Globus pallidus (tissue), 1 donor: ENCODE data around the gene RASD1.

Source experiments
- DNase-seq: peaks from one replicate; pipeline ENCODE4 v3.0.0-alpha.2; 2015; ENCODE audit warnings: low spot score

RASD1 gene

DNA sequence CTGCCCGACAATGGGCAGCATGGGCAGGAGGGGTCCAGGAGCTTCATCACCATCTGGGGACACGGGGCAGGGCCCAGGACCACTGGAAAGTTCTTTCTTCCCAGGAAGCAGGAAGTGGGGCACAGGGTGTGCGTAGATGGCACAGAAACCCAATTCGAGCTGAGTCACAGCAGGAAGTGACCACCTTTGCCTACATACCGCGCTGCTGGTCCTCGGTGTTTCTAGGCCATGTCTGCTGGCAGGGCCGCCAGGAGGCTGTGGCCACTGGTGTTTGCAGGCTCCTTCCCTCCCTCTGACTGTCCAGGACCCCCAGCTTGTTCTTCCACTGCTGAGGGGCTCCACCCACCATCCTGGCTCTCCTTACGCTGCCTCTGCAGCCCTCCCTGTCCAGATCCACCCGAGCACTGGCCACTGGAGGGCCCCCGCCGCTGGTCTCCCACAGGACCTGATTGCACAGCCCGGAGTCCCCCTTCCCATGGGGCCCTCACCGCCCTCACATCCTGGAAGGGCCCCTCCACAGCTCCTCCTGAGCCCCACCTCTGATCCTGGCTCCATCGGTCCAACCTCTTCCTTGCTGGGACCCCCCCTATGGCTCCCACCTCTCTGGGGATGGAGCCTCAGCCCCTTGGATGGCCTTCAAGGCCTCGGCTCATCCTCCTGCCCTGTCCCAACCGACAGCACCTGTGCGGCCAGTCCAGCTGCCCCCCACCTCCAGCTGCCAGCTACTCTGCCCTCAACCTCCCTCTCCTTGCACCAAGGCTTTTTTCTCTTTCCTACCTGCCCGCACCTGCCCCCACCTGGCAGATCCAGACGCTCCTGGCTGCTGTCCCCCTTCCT, 14.5 kb upstream of the RASD1 start:
- no peak for DNase-seq

DNA sequence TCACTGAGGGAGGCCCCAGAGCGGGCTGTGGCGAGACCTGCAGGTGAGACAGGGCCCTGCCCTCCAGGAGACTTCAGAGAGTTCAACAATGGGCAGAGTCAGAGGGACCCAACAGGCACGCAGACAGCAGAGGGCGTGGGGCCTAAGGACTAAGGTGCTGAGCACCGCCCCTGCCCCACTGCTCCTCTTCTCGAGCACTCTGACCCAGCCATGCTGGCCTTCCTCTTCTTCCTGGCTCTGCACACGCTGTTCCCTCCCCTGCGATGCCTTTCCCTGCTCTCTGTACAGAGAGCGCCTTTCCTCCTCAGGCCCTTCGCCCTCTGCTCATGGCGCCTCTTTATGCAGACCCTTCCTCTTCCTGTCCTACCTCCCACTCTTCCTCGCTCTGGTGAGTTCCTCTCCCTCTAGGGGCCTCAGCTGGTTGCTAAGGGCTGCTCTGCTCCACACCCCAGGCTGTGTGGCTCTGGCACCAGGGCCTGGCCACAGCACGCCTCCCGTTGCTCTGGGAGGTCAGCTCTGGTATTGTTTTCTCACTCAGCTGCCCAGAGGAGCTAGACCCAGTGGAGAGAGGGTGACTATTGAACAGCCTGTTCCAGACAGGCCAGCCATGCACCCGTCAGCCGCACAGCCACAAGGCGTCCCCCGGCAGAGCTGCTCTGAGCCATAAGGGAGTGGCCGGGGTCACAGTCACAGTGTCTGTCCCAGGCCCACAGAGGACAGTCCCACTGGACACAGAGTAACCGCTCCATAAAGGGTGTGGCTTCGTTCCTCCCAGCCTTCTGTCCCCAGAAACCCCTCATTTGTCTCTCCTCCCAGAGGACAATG, 13.6 kb upstream of the RASD1 start:
- DNase-seq: no peak

DNA sequence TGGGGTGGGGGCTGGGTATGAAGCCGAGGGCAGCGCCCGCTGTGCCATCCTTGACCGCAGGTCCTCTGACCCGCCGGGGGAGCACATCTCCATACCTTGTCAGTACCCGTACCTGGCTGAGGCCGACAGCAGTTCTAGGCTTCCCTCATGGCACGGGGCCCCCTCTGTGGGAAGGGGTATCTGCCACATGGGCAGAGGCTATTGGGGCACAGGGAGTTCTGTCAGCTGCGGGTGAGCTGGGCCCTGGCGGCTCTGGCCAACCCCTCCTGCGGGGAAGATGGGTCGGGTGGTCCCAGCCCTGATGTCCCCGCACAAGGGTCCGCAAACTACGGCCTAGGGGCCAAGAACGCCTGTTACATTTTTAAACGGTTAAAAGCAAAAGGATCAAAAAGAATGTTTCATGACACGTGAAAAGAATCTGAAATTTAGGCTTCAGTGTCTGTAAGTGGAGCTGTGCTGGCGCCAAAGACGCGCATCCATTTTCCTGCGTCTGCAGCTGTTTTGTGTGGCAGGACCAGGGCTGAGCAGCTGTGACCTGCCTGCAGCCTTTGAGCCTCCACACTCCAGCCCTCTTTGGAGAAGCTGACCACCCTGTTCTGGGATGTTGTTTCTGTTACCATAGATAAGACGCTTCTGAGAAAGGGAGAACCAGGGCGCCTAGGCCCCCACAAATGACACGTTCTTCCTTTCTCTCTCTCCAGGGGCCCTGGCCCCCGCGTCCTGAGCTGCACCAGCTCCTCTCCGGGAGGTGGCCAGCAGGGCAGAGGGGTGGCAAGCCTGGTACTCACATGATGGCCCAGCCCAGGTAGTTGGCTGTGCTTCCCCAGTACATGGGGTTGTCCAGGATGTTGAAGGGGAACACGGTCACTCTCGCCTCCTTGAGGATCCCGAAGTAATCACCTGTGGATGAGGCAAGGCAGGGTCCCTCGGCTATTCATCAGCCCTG, 12.7 kb upstream of the RASD1 start:
- DNase-seq: no peak

DNA sequence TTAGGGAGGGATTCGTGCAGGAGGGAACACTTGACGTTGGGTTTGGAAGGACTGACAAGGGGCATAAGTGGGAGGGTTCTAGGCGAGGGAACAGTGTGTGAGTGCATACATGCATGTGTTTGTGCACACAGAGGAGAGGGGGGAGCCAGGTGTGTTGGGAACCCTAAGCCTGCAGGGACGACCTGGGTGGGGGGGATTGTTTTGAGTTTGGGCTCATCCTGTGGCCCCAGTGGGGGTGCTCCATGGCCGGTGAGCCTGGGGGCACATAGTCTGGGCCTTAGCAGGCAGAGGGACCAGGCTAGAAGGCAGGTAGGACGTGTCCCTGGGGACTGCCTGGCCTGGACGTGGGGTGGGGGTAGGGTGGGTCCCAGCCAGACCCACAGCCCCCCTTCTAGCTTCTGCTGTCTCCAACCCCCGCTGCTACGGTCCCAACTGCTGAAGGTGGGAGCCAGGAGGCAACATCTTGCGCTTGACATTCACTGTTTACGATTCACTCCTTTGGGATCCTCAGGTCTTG, 11.9 kb upstream of the RASD1 start:
- DNase-seq: no peak

DNA sequence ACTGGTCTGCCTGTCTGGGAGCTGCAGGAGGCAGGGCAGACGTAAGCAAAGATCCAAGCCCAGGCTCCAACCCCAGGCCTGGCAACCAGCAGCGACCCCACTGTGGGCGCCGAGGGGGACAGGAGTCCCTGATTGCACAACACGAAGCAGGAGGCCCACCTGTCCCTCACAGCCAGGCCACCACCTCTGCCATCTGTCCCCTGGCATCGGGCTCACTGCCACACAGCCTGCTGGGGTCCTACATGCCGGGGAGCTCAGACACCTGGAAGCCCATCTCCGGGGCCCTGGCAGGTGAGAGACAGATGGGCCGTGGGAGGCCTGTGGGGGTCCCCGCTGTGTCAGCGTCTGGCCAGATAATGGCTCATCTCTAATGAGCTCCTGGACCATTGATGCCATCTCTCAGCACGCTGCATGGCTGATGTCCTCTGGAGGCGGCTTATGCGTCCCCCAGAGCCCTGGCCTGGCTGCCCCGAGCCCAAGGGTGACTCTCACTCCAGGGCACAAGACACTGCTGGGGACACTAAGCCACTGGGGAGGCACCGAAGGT, 11.3 kb upstream of the RASD1 start:
- DNase-seq: no peak

DNA sequence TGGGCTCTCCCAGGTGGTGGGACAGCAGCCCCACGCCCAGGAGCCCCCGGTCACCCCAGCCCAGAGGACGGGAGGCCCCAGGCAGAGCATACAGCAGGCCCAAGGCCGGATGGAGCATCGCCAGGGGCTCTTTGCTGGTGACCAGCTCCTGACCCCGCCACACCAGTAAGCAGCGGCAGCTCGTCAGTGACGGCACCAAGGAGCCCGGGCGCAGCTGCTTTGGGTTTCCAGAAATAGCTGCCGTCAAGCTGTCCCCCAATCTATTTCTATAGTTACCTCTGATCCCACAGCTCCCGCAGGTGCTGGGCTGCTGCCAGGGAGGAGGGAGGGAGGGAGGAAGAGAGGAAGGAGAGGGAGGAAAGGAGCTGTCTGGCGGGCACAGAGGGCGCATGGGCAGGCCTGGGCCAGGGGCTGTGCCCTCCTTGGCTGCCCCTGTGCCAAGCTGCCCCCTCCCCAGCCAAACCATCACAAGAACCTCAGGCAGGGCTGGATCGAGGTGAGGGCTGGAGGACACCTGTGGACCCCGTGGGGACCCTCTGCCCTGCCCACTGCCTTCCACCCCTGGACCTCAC, 10.8 kb upstream of the RASD1 start:
- peak; percentile 34 for DNase-seq

DNA sequence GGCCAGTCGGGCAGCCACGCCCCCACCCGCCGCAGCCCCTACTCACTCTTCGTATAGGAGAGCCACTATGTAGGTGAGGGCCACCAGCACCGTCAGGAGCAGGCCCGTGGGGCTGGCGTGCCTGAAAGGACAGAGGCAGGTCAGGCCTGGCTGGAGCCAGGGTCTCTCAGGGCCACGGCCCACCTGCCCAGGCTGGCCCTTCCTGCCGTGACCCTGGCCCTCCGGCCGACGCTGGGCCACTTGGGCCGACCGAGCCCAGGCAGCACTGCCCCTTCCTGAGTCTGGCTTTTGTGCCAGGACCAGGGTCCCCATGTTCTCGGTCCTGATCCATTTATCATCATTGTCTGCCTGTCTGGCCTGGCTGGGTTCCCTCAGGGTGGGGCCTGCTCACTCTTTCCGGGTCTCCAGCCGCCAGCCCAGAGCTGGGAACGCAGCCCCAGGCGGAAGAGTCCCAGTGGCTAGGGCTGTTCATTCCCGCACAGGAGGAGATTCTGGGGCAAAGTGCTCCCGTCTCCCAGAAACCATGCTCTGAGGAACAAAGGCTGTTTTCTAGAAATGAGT, 10.1 kb upstream of the RASD1 start:
- DNase-seq: peak; percentile 37

DNA sequence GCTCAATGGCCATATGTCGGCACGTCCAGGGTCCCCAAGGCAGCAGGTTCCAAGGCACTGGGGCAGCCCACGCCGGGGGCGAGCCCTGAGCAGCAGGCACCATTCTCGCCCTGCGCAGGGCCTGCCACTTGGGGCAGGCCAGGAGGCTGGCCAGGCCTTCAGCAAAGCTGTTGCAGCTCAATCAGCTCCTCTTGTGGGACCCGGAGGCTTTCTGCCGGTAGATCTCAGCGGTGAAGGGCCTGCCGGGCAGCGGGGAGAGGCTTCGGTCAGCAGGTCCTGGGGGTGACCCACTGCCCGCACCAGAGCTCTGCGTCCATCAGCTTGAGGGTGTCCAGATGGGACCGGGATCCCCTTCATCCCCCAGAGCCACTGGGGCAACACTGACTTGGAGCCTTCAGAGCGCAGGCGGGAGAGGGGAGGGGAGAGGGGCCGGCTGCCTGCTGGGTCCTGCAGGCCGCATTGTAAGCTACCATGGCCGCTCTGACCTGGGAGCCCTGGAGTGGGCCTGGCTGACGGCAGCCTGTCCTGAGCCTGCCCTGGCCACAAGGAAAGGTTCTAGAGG, 9.5 kb upstream of the RASD1 start:
- DNase-seq: no peak

DNA sequence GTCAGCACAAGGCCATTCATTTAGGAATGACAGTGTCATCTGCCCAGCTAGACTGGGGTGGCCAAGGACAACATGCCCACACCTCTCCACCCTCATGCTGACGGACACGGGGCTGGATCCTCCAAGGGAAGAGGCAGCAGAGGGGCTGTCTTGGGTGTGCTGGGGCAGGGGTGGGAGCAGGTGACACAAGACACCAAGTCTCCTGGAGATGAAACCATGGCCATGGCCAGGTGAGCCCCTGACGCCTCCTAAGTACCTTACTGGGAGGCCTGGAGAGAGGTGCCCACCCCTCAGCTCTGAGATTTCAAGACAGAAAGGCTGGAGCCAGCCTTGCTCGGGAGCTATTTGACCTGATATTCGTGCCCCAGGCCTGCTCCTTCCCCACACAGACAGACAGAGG, 9.0 kb upstream of the RASD1 start:
- no peak for DNase-seq

DNA sequence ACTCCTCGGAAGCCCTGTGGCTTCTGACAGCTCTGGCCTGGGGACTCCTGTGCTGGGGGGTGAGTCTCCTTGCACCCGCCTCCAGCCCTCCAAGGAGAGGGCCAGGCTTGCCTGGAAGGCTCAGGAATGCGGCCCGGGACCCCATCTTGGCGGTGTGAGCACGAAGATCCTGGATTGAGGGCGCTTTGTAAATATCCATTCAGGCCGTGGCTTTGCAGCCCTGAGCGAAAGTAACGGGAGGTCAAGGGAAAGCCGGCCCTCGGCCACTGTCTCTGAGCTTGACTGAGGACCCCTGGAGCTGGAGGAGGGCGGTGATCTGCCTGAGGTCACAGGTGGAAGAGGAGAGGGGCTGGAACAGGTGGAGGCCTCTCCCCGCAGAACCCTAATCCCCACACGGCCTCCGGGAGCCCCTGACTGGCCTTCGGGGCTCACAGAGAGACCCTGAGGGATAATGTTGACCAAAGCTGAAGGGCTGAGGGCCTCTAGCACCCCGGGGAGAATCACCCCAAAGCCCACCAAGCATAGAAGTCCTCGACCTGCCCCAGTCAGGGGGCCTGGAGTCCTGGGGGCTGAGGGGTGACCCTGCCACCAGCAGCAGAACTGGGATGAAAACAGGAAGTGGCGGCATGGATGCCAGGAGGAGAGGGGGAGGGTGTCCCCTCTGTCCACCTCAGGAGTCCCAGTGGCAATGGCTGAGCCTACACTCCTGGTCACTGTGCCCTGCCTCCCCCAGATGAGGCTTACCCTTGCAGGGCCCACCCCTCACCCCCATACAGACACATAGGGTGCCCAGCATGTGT, 8.3 kb upstream of the RASD1 start:
- DNase-seq: no peak

DNA sequence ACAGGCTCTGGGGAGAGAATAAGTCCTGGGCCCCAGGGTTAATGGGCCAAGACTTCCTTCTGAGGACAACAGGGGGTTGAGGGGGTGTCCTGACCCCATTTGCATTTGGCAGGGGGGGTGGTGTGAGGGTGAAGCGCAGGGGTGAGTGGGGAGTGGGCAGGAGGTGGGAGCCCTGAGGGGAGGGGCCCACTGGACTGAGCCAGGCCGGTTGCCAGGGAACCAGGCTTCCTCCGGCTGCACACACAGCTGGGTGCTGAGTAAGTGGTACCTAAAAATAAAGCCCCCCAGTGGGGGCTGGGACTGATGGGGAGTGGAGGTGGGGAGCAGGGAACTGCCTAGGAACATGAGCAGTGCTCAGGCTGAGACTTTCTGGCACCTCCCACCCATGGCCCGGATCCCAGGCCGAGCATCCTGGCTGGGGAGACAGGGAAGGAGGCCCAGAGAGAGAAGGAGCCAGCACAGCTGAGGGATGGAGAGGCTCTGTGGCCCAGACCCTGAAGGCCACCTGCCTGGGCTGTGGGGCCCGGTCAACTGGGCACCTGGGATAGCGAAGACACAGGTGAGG, 7.5 kb upstream of the RASD1 start:
- DNase-seq: peak; percentile 43

DNA sequence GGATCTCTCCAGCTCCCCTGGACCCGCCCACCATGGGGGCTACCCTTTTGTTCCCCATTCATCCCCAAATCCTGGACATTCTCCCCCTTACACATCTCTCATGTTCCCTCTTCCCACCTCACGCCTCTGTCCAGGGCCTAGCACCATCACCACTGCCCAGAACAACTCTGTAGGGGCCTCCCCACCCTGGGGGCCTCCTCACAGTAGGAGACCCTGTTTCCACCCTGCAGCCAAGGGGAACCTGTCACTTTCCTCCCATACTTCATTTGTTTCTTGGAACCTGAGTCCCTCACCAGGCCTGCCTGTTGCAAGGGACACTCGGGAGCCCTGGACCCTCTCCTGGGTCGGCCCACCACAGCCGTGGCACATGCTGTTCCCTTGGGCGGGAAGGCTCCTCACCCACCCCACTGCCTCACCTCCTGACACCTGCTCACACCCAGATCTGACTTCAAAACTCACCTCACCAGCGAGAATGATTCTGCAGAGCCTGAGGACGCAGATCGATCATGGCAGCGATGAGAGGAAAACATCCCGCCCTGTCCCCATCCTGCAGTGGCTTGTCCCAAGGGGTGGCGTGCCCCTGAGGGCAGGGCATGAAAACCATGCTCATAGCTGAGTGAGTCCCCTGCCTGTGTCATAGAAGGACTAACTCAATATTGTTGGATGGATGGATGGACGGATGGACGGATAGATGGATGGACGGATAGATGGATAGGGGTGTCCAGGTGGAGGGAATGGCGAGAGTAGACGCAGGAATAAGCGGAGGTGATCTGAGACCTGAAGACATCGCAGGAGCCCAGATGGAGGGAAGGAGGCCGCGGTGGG, 6.8 kb upstream of the RASD1 start:
- no peak for DNase-seq

DNA sequence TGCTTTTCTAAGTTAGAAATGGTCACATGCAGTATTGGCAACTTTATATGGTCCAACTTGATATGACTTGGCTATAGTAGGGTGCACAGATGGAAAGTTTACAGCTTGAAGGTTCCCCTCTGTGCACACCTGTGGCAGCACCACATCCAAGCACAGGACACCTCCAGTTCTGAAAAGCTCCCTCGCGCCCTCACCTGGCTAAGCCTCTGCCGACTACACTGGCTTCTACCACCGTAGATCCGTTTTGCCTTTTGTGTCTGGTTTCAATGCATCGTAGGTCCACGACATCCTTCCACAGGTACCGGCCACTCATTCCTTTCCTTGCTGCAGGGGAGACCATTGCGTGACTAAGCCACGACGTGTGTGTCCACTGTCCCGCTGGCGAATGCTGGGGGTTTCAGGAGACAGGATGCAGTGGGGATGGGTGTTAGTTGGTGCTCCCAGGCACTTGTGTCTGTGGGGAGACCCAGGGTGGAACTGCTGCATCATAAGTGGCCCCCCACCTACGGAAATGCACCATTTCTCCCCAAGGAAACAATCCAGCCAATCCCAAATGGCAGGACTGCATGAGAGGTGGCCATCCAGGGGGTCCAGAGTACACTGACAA, 4.9 kb upstream of the RASD1 start:
- no peak for DNase-seq

DNA sequence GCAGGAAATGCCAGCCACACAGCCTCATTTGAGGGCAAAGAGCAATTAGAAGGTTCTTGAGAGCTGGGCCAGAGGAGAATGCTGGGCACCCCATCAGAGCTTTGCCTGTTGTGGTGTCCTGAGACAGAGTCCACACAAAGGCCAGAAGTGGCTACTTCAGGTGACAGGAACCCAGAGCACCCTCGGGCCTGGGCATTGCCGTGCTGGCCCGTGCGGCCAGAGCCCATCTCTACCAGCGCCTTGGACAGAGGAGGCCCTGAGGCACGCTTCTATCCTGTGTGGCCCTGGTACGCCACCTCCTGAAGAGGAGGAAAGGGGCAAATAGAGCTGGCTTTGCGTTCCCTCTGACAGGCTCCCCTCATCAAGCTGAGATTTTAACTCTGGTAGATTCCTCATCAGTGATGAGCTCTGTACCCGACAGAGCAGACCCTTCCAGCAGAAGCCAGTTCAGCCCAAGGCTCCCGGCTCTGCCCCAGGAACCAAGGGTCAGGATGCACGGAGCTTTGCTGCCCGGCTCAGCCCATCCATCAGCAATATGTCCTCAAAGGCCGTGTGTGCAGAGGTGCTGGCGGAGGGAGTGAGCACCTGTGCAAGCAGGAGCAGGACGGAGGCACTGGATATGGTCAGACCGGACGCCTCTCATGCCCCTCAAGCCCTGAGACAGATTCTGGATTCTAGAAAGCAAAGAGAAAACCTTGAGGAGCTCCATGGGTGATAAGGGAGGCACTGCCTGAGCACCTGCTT, 3.4 kb upstream of the RASD1 start:
- DNase-seq: no peak

DNA sequence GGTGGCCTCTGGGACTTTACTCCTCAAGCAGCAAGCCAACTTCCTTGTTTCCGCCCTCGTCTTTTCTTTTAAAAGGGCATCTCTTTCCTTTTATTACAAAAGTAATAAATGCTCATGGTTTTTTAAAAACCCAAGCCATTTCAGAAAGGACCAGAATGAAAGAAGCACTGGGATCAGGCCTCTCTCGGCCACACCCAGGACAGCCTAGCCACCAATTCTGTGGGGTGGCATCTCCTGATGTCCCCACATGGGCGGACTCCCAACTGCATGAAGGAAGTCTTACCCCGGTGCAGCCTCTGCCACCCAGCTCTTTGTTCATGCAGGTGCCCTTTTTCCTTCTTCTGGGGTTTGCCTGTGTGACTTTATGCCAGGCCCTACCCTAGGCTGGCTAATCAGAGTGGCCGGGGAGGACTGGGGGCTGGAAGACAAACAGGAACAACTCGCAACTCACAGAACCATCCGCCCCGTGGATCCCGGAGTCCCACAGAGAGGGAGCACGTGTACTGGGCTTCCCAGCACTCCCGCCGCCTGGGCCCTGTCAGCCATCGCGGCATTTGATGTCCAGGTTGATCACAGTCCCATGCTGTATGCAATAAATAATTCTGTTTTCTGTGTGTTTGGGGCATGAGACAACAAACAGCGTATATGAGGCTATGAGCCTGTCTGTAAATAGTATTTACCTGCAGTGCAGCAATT, 2.6 kb upstream of the RASD1 start:
- no peak for DNase-seq

DNA sequence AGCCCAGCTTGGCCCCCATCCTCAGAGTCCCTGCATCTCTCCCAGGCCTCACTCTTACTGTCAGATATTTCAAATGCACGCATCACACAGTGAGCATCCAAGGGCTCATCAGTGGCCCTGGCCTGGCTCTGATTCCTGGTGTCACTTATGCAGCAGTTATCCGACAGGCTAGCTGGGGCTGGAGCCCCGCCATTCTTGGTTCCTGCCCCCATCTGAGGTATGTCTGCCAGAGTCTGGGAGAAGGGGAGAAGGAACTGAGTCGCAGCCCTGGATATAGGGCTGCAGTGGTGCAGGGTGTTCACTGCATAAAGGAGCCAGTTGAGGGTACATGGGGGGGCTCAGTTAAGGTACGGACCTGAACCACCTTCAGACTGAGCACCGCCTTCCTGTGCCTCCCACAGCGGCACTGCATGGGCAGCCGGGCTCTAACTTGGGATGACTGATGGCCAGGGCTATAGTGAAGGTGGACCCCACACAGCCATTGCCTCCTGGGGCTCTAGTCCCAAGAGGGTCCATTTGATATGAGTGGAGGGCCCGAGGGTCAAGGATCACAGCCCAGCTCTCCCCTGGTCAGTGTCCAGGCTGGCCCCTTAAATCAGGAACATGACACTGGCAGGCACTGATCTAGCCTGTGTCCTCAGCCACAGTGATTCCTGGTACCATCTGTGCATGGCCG, 1.8 kb upstream of the RASD1 start:
- no peak for DNase-seq
